ENCODE data around the gene BID. TPM values are rescaled to one million over a fixed set of nuclear protein-coding genes. Genes with fewer than 3 reads are reported as not detected.

Gene BID
- total and polyA plus RNA-seq, 4 donors = 13.1 to 179 (median 37.5) TPM

DNA sequence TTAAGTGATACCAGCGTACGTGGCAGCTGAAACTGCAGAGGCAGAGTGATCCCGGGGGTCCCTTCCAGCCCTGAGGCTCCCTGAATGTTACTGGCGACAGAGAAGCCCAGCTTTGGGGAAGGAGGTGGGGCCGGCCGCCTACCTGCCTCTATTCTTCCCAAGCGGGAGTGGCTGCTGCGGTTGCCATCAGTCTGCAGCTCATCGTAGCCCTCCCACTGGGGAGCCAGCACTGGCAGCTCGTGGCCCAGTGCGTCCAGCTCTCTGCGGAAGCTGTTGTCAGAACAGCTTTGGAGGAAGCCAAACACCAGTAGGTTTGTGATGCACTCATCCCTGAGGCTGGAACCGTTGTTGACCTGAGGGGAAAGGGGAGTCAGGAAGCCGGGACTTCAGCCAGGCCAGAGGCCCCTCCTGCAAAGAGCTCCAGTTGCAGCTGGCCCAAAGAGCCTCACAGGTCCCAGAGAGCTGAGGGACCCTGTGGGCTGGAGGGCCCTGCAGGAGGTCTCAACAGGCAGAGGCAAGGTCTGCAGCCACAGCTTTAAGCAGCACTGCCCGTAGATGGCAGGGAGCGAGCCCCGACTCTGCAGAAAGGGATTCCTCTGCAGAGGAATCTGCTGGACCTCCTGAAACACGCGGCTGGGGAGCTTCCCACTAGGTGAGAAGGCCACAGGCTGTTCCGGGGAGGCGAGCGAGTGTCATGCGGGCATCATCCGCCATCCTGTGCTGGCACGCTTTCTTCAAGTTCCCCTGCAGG is 30.4 kb downstream of the BID start:
- Histone ChIP-seq H3K27me3 (ENCODE audit: control insufficient read depth in 3 of 3, insufficient read depth in 3 of 3, low read length in 2 of 3) (no peaks in the 10 kb centered on the region), H3K27ac (ENCODE audit: low read depth in 1 of 2, low read length in 1 of 2) (no peak overlapping the region), H3K4me1 (ENCODE audit: control insufficient read depth in 5 of 5, insufficient read depth in 5 of 5, low read length in 5 of 5) (no peaks in the 10 kb centered on the region), H3K4me3 (no peak overlapping the region), H3K36me3 (ENCODE audit: control insufficient read depth in 4 of 4, insufficient read depth in 4 of 4, low read length in 4 of 4) (peaks cover 0 to 24% (median 0%) of the 10 kb centered on the region in 4 donors), H3K9me3 (ENCODE audit: control insufficient read depth in 4 of 4, insufficient read depth in 3 of 4, low read length in 3 of 4) (peaks cover 0 to 2% (median 0%) of the 10 kb centered on the region in 4 donors), H3K9ac (ENCODE audit: insufficient read depth in 1 of 2, low read length in 2 of 2) (no peak overlapping the region)
- ATAC-seq (ENCODE audit: insufficient read depth, low FRiP score) (no peak), DNase-seq (peak in 1 of 3 donors; percentile 15)
- TF ChIP-seq, protein P1, sequence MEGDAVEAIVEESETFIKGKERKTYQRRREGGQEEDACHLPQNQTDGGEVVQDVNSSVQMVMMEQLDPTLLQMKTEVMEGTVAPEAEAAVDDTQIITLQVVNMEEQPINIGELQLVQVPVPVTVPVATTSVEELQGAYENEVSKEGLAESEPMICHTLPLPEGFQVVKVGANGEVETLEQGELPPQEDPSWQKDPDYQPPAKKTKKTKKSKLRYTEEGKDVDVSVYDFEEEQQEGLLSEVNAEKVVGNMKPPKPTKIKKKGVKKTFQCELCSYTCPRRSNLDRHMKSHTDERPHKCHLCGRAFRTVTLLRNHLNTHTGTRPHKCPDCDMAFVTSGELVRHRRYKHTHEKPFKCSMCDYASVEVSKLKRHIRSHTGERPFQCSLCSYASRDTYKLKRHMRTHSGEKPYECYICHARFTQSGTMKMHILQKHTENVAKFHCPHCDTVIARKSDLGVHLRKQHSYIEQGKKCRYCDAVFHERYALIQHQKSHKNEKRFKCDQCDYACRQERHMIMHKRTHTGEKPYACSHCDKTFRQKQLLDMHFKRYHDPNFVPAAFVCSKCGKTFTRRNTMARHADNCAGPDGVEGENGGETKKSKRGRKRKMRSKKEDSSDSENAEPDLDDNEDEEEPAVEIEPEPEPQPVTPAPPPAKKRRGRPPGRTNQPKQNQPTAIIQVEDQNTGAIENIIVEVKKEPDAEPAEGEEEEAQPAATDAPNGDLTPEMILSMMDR (IDR thresholded peaks at IDR 0.05; ENCODE audit: control extremely low read depth, extremely low read depth) = no peak
- WGBS, 2 donors = 87 to 91% methylated on average over 25 of the region's 25 CpGs

DNA sequence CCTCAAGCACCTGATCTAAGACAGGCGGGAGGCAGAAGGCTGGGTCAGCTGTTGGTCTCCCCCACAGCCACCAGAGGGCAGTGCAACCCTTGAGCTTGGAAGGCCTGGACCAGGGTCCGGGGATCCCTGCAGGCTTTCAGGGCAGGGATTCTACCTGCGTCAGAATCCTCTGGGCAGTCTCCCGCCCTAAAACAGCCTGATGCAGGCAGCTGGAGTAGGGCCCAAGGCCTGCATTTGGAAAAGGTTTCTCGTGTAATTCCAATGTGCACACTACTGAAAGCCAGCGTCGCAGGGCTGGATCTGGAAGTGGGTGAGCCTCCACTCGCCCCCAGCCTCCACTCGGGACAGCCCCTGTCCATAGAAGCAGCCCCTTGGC is 31.8 kb downstream of the BID start:
- DNase-seq = peak; percentile 58 to 76 (median 75)
- Histone ChIP-seq H3K36me3 (ENCODE audit: control insufficient read depth in 4 of 4, insufficient read depth in 4 of 4, low read length in 4 of 4) (peaks cover 0 to 31% (median 0%) of the 10 kb centered on the region in 4 donors), H3K9ac (ENCODE audit: insufficient read depth in 1 of 2, low read length in 2 of 2) (no peak overlapping the region), H3K4me3 (no peak overlapping the region), H3K27me3 (ENCODE audit: control insufficient read depth in 3 of 3, insufficient read depth in 3 of 3, low read length in 2 of 3) (no peaks in the 10 kb centered on the region), H3K27ac (ENCODE audit: low read depth in 1 of 2, low read length in 1 of 2) (no peak overlapping the region), H3K9me3 (ENCODE audit: control insufficient read depth in 4 of 4, insufficient read depth in 3 of 4, low read length in 3 of 4) (peaks cover 0 to 2% (median 0%) of the 10 kb centered on the region in 4 donors), H3K4me1 (ENCODE audit: control insufficient read depth in 5 of 5, insufficient read depth in 5 of 5, low read length in 5 of 5) (no peaks in the 10 kb centered on the region)
- TF ChIP-seq, protein P1 (IDR thresholded peaks at IDR 0.05; ENCODE audit: control extremely low read depth, extremely low read depth) = peak; percentile 53
- 59 to 64% methylated on average over 9 of the region's 9 CpGs for WGBS, 2 donors
- ATAC-seq (ENCODE audit: insufficient read depth, low FRiP score) = no peak

DNA sequence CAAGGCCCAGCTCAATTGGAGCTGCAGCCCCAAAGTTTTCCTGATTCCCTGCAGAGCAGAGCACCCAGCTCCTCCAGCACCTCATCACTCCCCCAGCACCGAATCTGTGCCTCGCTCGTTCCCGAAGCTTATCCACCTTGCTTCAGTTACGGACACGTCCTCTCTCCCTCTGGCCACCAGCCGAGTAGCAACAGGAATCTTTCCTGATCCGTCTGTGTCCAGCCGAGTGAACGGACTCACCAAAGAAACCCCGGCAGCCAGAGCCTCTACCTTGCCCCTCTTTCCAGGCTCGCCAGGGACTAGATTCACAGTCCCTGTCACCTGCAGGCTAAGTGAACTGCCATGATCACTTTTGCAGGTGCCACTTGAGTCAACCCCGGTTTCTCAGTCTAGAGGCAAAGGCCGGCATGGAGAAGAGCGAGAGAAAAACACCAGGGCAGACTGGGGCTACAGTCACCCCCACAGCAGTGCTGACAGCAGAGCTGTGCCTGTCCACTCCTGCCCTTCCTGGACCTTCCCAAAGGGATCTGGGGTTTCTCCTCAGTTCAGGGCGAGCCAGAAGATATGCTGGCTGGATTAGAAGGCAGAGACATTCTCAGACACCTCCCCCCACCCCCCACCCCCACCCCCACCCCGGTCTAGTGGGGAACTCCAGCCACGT is 32.3 kb downstream of the BID start:
- Histone ChIP-seq H3K4me3 (no peak overlapping the region), H3K27ac (ENCODE audit: low read depth in 1 of 2, low read length in 1 of 2) (no peak overlapping the region), H3K36me3 (ENCODE audit: control insufficient read depth in 4 of 4, insufficient read depth in 4 of 4, low read length in 4 of 4) (peaks cover 0 to 32% (median 0%) of the 10 kb centered on the region in 4 donors), H3K4me1 (ENCODE audit: control insufficient read depth in 5 of 5, insufficient read depth in 5 of 5, low read length in 5 of 5) (no peaks in the 10 kb centered on the region), H3K9ac (ENCODE audit: insufficient read depth in 1 of 2, low read length in 2 of 2) (no peak overlapping the region), H3K9me3 (ENCODE audit: control insufficient read depth in 4 of 4, insufficient read depth in 3 of 4, low read length in 3 of 4) (peaks cover 0 to 2% (median 0%) of the 10 kb centered on the region in 4 donors), H3K27me3 (ENCODE audit: control insufficient read depth in 3 of 3, insufficient read depth in 3 of 3, low read length in 2 of 3) (no peaks in the 10 kb centered on the region)
- 72 to 81% methylated on average over 18 of the region's 18 CpGs for WGBS, 2 donors
- TF ChIP-seq, protein P1 (IDR thresholded peaks at IDR 0.05; ENCODE audit: control extremely low read depth, extremely low read depth) = no peak
- ATAC-seq (ENCODE audit: insufficient read depth, low FRiP score) = no peak
- DNase-seq = no peak

All from lung (tissue), 12 donors.